Esophagus (tissue), 2 donors: ENCODE data around the gene R3HDM2. TPM values are rescaled to one million over a fixed set of nuclear protein-coding genes. Genes with fewer than 3 reads are reported as not detected.

Experiments
- H3K27ac ChIP-seq, 2 donors: one replicate each; pipeline ENCODE4 v1.5.1; 2013; ENCODE audit warnings: low read depth in 2 of 2, mild to moderate bottlenecking in 2 of 2, inconsistent platforms in 1 of 2, low read length in 1 of 2, moderate library complexity in 1 of 2
- H3K27me3 ChIP-seq, 2 donors: one replicate each; pipeline ENCODE4 v1.6.1; 2013; ENCODE audit warnings: low read length in 2 of 2, control low read depth in 1 of 2, mild to moderate bottlenecking in 1 of 2; ENCODE audit not compliant: insufficient read depth in 2 of 2, control insufficient read depth in 1 of 2
- H3K36me3 ChIP-seq, 2 donors: one replicate each; pipeline ENCODE4 v1.6.1; 2013; ENCODE audit warnings: low read length in 1 of 2; ENCODE audit not compliant: control insufficient read depth in 2 of 2, insufficient read depth in 2 of 2
- H3K4me1 ChIP-seq, 2 donors: one replicate each; pipeline ENCODE4 v1.6.1; 2013; ENCODE audit warnings: low read length in 1 of 2; ENCODE audit not compliant: control insufficient read depth in 2 of 2, insufficient read depth in 2 of 2
- H3K4me3 ChIP-seq, 2 donors: one replicate each; pipeline ENCODE4 v1.5.1; 2013; ENCODE audit warnings: low read length in 2 of 2, mild to moderate bottlenecking in 2 of 2, low read depth in 1 of 2, moderate library complexity in 1 of 2
- H3K9me3 ChIP-seq, 2 donors: one replicate each; pipeline ENCODE4 v1.6.1; 2013; ENCODE audit warnings: mild to moderate bottlenecking in 2 of 2, low read depth in 1 of 2, low read length in 1 of 2, moderate library complexity in 1 of 2; ENCODE audit not compliant: control insufficient read depth in 2 of 2, insufficient read depth in 1 of 2
- WGBS, 2 donors: extraction: QIAGEN DNeasy Blood & Tissue Kit; methylation state at CpG; one replicate each; pipeline ENCODE4 v1.1.7; 2013; 5-methylcytosine and 5-hydroxymethylcytosine counted together
- polyA plus RNA-seq, 2 donors: library from polyadenylated mRNA; stranded (reverse); fragments of 200-250 nt; gene quantifications; one replicate each; pipeline ENCODE4 v1.2.3, GENCODE V29; 2013
- donor health status: healthy with polysubstance abuse.
- donor health status: Bipolar disorder and iron deficiency.

R3HDM2 gene
- polyA plus RNA-seq, 2 donors = 10.4 to 12.4 TPM

- no peaks in the 10 kb centered on the region for H3K27me3 ChIP-seq
- H3K36me3 ChIP-seq = peaks cover 8 to 22% of the 10 kb centered on the region in 2 donors
- WGBS, 2 donors = 85 to 92% methylated on average over 14 of the region's 14 CpGs
Observed at GRCh38 chr12:57254506-57255280, 176.2 kb downstream of the R3HDM2 start.

GRCh38 chr12:57250956-57251355 lies 179.9 kb downstream of the R3HDM2 start, which contains the start of gene STAC3:
STAC3 (minus strand) TSS chr12:57251187; CDS start chr12:57249636, 1,551 bp downstream.
- H3K9me3 ChIP-seq = no peaks in the 10 kb centered on the region

More at GRCh38 chr12:57254506-57255280, 176.2 kb downstream of the R3HDM2 start:
- H3K27ac ChIP-seq = no peak overlapping the region
- H3K4me1 ChIP-seq = no peaks in the 10 kb centered on the region
- H3K9me3 ChIP-seq = no peaks in the 10 kb centered on the region
- H3K4me3 ChIP-seq = no peak overlapping the region

GRCh38 chr12:57250541-57250940 lies 180.3 kb downstream of the R3HDM2 start:
- 74 to 86% methylated on average over 3 of the region's 3 CpGs for WGBS, 2 donors
- H3K9me3 ChIP-seq = no peaks in the 10 kb centered on the region
- no peaks in the 10 kb centered on the region for H3K4me1 ChIP-seq
- no peak overlapping the region for H3K27ac ChIP-seq
- H3K27me3 ChIP-seq = no peaks in the 10 kb centered on the region
- no peak overlapping the region for H3K4me3 ChIP-seq
- peaks cover 0 to 5% of the 10 kb centered on the region in 2 donors for H3K36me3 ChIP-seq

More at GRCh38 chr12:57250956-57251355, 179.9 kb downstream of the R3HDM2 start, which contains the start of gene STAC3:
- Histone ChIP-seq H3K4me1 (no peaks in the 10 kb centered on the region), H3K36me3 (peaks cover 2 to 8% of the 10 kb centered on the region in 2 donors), H3K4me3 (no peak within 1 kb of the TSS), H3K27ac (no peak within 1 kb of the TSS), H3K27me3 (no peaks in the 10 kb centered on the region)
- WGBS, 2 donors = 69 to 76% methylated on average over 7 of the region's 7 CpGs

GRCh38 chr12:57248934-57249742 lies 181.7 kb downstream of the R3HDM2 start:
- no peaks in the 10 kb centered on the region for H3K9me3 ChIP-seq
- H3K4me3 ChIP-seq = no peak overlapping the region
- 76 to 81% methylated on average over 7 of the region's 7 CpGs for WGBS, 2 donors

DNA sequence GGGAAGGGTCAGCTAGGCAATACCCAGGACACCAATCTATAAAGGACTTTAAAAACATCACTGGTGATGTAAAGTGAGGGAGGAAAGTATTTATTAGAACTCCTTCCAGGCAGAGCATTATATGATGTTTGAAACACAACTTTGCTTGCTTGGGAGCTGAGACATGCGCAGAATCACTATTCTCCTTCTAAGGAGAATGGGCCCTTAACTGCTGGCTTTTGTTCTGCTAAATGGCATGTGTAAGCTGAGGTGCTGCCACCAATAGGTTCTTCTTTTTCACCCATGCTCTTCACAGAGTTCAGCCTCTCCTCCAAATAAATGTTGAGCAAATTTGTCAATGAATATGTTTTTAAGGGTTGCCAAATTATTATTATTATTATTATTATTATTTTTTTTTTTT lies 183.8 kb downstream of the R3HDM2 start:
- WGBS, 2 donors = 98 to 100% methylated on average over 1 of the region's 1 CpG
- H3K36me3 ChIP-seq = no peaks in the 10 kb centered on the region
- no peaks in the 10 kb centered on the region for H3K9me3 ChIP-seq
- H3K27ac ChIP-seq = no peak overlapping the region
- H3K4me3 ChIP-seq = no peak overlapping the region
- peaks cover 3 to 5% of the 10 kb centered on the region in 2 donors for H3K4me1 ChIP-seq
- H3K27me3 ChIP-seq = peaks cover 0 to 8% of the 10 kb centered on the region in 2 donors

More at GRCh38 chr12:57248934-57249742, 181.7 kb downstream of the R3HDM2 start:
- no peak overlapping the region for H3K27ac ChIP-seq
- no peaks in the 10 kb centered on the region for H3K4me1 ChIP-seq
- no peaks in the 10 kb centered on the region for H3K36me3 ChIP-seq
- no peaks in the 10 kb centered on the region for H3K27me3 ChIP-seq

GRCh38 chr12:57244312-57244696 lies 186.5 kb downstream of the R3HDM2 start:
- Histone ChIP-seq H3K27ac (no peak overlapping the region), H3K36me3 (no peaks in the 10 kb centered on the region), H3K4me3 (no peak overlapping the region), H3K9me3 (no peaks in the 10 kb centered on the region), H3K27me3 (peaks cover 0 to 9% of the 10 kb centered on the region in 2 donors), H3K4me1 (peaks cover 14 to 22% of the 10 kb centered on the region in 2 donors)
- WGBS, 2 donors = 58 to 71% methylated on average over 6 of the region's 6 CpGs

GRCh38 chr12:57243521-57244311 lies 187.1 kb downstream of the R3HDM2 start:
- Histone ChIP-seq H3K9me3 (no peaks in the 10 kb centered on the region), H3K27me3 (peaks cover 0 to 9% of the 10 kb centered on the region in 2 donors), H3K36me3 (no peaks in the 10 kb centered on the region), H3K4me3 (peak overlapping the region; percentile 20 to 41), H3K27ac (no peak overlapping the region), H3K4me1 (peaks cover 14 to 26% of the 10 kb centered on the region in 2 donors)
- WGBS, 2 donors = 6 to 7% methylated on average over 41 of the region's 41 CpGs

- Histone ChIP-seq H3K4me1 (peaks cover 14 to 31% of the 10 kb centered on the region in 2 donors), H3K36me3 (no peaks in the 10 kb centered on the region), H3K27me3 (peaks cover 0 to 9% of the 10 kb centered on the region in 2 donors), H3K27ac (no peak overlapping the region), H3K4me3 (peak overlapping the region in 1 of 2 donors; percentile 23), H3K9me3 (no peaks in the 10 kb centered on the region)
- WGBS, 2 donors = 1 to 2% methylated on average over 45 of the region's 45 CpGs
Observed at GRCh38 chr12:57242691-57243454, 188.0 kb downstream of the R3HDM2 start.
